NCI-H460 (cell line): ENCODE data around the gene MYL6. TPM values are rescaled to one million over a fixed set of nuclear protein-coding genes. Genes with fewer than 3 reads are reported as not detected.
"Not testable (repeated sequence)": the region's sequence is repeated elsewhere in the genome, so short reads cannot be mapped to it uniquely, and the experiment has no call there.

Experiments used
- DNase-seq: peaks from one replicate; pipeline ENCODE4 v3.0.0-alpha.2; 2016; ENCODE audit warnings: low read depth; ENCODE audit errors: extremely low read depth
- total RNA-seq: library from RNA; depleted of rRNA; stranded (reverse); fragments of >200 nt; shearing (Covaris generic); gene quantifications from 2 replicates; pipeline ENCODE4 v1.2.3, GENCODE V29; 2014; rRNA removed

Gene MYL6
- total RNA-seq, 1 experiment from 2014 or later: 566 TPM

- DNase-seq: peak; percentile 88
Observed at GRCh38 chr12:56189099-56189917, 31.1 kb downstream of the MYL6 start, which contains the start of gene SMARCC2. SMARCC2 (minus strand) TSS chr12:56189483; CDS start chr12:56189461, 22 bp downstream.

- peak; percentile 84 for DNase-seq
Observed at GRCh38 chr12:56189918-56190694, 31.9 kb downstream of the MYL6 start.

- DNase-seq: no peak
Observed at GRCh38 chr12:56190695-56191155, 32.6 kb downstream of the MYL6 start.

GRCh38 chr12:56192582-56192981 lies 34.4 kb downstream of the MYL6 start:
- no peak for DNase-seq

- peak; percentile 88 for DNase-seq
Observed at GRCh38 chr12:56193025-56193578, 34.9 kb downstream of the MYL6 start.

GRCh38 chr12:56196818-56197550 lies 38.8 kb downstream of the MYL6 start:
- not testable (repeated sequence) for DNase-seq

- DNase-seq: no peak
Observed at GRCh38 chr12:56197921-56198635, 39.9 kb downstream of the MYL6 start.

GRCh38 chr12:56198836-56199235 lies 40.7 kb downstream of the MYL6 start:
- no peak for DNase-seq

- no peak for DNase-seq
Observed at GRCh38 chr12:56202366-56202765, 44.2 kb downstream of the MYL6 start.

- no peak for DNase-seq
Observed at GRCh38 chr12:56202838-56203237, 44.7 kb downstream of the MYL6 start.

GRCh38 chr12:56204275-56204674 lies 46.1 kb downstream of the MYL6 start:
- DNase-seq: no peak

- no peak for DNase-seq
Observed at GRCh38 chr12:56205445-56205844, 47.3 kb downstream of the MYL6 start.

- DNase-seq: peak; percentile 67
Observed at GRCh38 chr12:56206452-56207166, 48.5 kb downstream of the MYL6 start.

GRCh38 chr12:56208006-56208405 lies 49.8 kb downstream of the MYL6 start:
- no peak for DNase-seq

Other genes with a start within 250 kb of the MYL6 start
- 33.0 and 33.1 TPM in 2 replicates for gene PYM1, start 230.5 kb upstream of the MYL6 start, total RNA-seq
- gene DGKA, start 227.2 kb upstream of the MYL6 start, total RNA-seq: 14.1 and 15.5 TPM in 2 replicates
- gene PMEL, start 192.3 kb upstream of the MYL6 start, total RNA-seq: 0.78 and 1.3 TPM in 2 replicates
- gene CDK2, start 191.5 kb upstream of the MYL6 start, total RNA-seq: 31.6 and 31.7 TPM in 2 replicates
- gene RAB5B, start 184.3 kb upstream of the MYL6 start, total RNA-seq: 37.6 and 39.4 TPM in 2 replicates
- 9.7 and 10.4 TPM in 2 replicates for gene SUOX, start 161.1 kb upstream of the MYL6 start, total RNA-seq
- 1.5 and 1.6 TPM in 2 replicates for gene IKZF4, start 137.3 kb upstream of the MYL6 start, total RNA-seq
- gene RPS26, start 116.4 kb upstream of the MYL6 start, total RNA-seq: 314 and 346 TPM in 2 replicates
- 0.78 and 1.1 TPM in 2 replicates for gene ERBB3, start 78.2 kb upstream of the MYL6 start, total RNA-seq
- gene PA2G4, start 53.8 kb upstream of the MYL6 start, total RNA-seq: 357 and 358 TPM in 2 replicates
- gene RPL41, start 41.7 kb upstream of the MYL6 start, total RNA-seq: 5,100 and 5,114 TPM in 2 replicates
- 4.8 and 5.3 TPM in 2 replicates for gene ZC3H10, start 40.1 kb upstream of the MYL6 start, total RNA-seq
- 93.2 and 108 TPM in 2 replicates for gene ESYT1, start 30.1 kb upstream of the MYL6 start, total RNA-seq
- gene MYL6B, start 5.8 kb upstream of the MYL6 start, total RNA-seq: 41.4 and 50.0 TPM in 2 replicates
- 26.2 and 28.9 TPM in 2 replicates for gene SMARCC2, start 31.1 kb downstream of the MYL6 start, total RNA-seq
- gene RNF41, start 63.6 kb downstream of the MYL6 start, total RNA-seq: 92.7 and 102 TPM in 2 replicates
- gene NABP2, start 66.0 kb downstream of the MYL6 start, total RNA-seq: 66.3 and 72.3 TPM in 2 replicates
- gene SLC39A5, start 71.7 kb downstream of the MYL6 start, total RNA-seq: 0.84 TPM in 1 of 2 replicates, not detected in the other
- gene ANKRD52, start 100.0 kb downstream of the MYL6 start, total RNA-seq: 29.0 and 32.7 TPM in 2 replicates
- 13.5 and 14.2 TPM in 2 replicates for gene COQ10A, start 108.6 kb downstream of the MYL6 start, total RNA-seq
- 141 and 153 TPM in 2 replicates for gene CS, start 142.0 kb downstream of the MYL6 start, total RNA-seq
- gene CNPY2, start 157.6 kb downstream of the MYL6 start, total RNA-seq: 142 and 150 TPM in 2 replicates
- gene PAN2, start 175.6 kb downstream of the MYL6 start, total RNA-seq: 71.1 and 73.6 TPM in 2 replicates
- gene IL23A, start 180.5 kb downstream of the MYL6 start, total RNA-seq: 0.17 TPM in 1 of 2 replicates, not detected in the other
- gene STAT2, start 201.7 kb downstream of the MYL6 start, total RNA-seq: 20.2 and 20.6 TPM in 2 replicates
- not detected in 2 replicates for gene APOF, start 204.5 kb downstream of the MYL6 start, total RNA-seq